NOMO-1 (cell line): ENCODE results near the gene CHIT1.
"Not testable (repeated sequence)": the region's sequence is repeated elsewhere in the genome, so short reads cannot be mapped to it uniquely, and the experiment has no call there.

Source experiments
- DNase-seq, 2 experiments: peaks; one replicate each; lab custom pipeline; 2025; ENCODE audit not compliant: unreplicated experiment in 2 of 2; lab: John Stamatoyannopoulos, UW

The CHIT1 gene

GRCh38 chr1:203266140-203266539 lies 36.7 kb upstream of the CHIT1 start:
- DNase-seq, result not testable (repeated sequence)

DNA sequence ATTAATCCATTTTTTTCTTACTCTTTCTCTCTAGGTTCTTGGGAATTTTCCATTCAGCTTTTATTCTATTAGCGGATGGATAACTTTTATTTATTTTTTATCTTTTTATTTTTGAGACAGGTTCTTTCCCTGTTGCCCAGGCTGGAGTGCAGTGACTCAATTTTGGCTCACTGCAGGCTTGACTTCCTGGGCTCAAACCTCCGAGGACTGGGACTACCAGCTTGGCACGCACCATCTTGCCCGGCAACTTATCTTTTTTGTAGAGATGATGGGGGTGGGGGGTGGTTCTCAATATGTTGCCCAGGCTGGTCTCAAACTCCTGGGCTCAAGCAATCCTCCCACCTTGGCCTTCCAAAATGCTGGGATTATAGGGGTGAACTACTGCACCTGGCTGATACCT lies 36.1 kb upstream of the CHIT1 start:
- no peak for DNase-seq

DNA sequence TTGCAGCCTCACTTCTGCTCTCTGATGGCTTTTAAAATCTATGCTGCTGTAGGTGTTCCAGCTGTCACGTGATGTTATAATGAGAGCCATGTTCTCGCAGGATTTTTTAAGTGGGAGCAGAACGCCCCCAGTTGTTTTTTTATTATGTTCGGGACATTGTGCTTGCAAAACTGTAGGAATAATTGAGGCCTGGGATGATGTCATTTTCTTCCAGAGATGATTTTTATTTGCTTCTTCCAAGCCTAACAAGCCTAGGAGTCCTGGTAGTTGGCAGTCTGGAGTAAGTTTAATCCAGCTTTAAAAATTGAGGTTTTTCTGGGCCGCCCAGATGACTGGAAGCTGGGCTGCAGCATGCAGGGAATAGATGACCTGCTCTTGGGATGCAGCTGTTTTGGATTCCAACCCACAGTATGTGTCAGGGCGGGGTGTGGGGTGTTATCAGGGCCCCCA lies 34.6 kb upstream of the CHIT1 start:
- no peak for DNase-seq

DNA sequence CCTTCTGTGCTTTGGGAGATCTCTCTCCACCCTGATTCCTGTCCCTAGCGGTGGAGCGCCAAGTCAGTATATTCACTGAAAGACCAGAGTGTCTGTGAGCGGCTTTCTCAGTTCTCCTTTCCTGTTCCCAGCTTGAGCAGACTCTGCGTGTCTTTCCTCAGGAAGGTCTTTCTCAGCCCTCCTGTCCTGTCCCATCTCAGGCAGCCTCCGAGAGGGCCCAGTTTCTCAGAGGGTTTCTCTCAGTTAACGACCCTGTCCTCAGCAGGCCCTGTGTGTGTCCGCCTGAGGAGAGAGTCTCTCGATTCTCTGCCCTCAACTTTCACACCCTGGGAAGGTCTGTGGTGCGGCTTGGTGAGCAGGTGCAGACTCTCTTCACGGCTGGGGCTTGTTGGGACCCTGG lies 34.0 kb upstream of the CHIT1 start:
- DNase-seq, result peak in 1 of 2 experiments; percentile 29

DNA sequence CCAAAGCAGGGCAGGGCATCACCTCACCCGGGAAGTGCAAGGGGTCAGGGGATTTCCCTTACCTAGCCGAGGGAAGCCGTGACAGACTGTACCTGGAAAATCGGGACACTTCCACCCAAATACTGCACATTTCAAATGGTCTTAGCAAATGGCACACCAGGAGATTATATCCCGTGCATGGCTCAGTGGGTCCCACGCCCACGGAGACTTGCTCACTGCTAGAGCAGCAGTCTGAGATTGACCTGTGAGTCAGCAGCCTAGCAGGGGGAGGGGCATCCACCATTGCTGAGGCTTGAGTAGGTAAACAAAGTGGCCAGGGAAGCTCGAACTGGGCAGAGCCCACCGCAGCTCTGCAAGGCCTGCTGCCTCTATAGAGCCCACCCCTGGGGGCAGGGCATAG lies 27.2 kb upstream of the CHIT1 start:
- not testable (repeated sequence) for DNase-seq

DNA sequence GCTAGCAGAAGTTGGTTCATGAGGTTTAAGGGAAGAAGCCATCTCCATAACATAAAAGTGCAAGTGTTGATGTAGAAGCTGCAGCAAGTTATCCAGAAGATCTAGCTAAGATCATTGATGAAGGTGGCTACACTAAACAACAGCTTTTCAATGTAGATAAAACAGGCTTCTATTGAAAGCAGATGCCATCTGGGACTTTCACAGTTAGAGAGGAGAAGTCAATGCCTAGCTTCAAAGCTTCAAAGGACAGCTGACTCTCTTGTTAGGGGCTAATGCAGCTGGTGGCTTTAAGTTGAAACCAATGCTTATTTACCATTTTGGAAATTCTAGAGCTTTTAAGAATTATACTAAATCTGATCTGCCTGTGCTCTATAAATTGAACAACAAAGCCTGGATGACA lies 25.3 kb upstream of the CHIT1 start:
- DNase-seq, result not testable (repeated sequence)

- DNase-seq, result no peak
These were observed 23.2 kb upstream of the CHIT1 start for GRCh38 chr1:203252678-203253077.

DNA sequence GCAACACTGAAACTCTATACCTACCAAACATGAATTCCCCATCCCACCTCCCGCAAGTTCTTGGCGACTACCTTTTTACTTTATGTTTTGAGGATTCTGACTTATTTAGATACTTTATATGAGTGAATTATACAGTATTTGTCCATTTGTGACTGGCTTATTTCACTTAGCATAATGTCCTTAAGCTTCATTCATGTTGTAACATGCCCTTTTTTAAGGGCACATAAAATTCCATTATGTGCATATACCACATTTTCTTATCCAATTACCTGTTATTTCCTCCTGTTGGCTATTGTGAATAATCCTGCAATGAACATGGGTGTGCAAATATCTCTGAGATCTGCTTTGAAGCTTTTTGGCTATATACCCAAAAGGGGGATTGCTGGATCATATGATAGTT lies 22.0 kb upstream of the CHIT1 start:
- no peak for DNase-seq

GRCh38 chr1:203250911-203251310 lies 21.4 kb upstream of the CHIT1 start:
- DNase-seq, result no peak

GRCh38 chr1:203244776-203245175 lies 15.3 kb upstream of the CHIT1 start:
- DNase-seq, result no peak

DNA sequence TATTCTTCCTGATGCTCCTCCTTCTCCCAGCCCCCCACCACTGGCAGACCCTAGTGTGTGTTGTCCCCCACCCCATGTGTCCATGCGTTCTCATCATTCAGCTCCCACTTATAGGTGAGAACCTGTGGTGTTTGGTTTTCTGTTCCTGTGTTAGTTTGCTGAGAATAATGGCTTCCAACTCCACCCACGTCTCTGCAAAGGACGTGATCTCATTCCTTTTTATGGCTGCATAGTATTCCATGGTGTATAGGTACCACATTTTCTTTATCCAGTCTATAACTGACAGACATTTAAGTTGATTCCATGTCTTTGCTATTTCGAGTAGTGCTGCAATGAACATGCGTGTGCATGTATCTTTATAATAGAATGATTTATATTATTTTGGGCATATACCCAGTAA lies 12.2 kb upstream of the CHIT1 start:
- DNase-seq, result not testable (repeated sequence)

- no peak for DNase-seq
These were observed 10.2 kb upstream of the CHIT1 start for GRCh38 chr1:203239526-203240305.

DNA sequence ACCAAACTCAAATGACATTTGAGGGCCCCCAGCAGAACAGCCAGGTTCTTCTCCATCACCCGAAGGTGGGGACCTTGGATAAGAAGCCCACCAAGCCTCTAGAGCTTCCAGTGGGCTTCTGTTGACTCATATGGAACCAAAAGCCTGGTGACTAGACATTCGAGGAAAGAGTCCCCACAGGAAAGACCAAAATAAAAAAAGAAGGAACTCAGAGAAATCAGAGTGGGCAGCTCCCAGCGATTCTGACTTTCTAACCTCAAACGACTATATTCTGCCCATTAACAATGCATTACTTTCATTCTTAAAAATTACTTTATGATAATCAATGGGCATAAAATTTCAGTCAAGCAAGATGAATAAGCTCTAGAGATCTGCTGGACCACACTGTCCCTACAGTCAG lies 9.6 kb upstream of the CHIT1 start:
- no peak for DNase-seq

DNA sequence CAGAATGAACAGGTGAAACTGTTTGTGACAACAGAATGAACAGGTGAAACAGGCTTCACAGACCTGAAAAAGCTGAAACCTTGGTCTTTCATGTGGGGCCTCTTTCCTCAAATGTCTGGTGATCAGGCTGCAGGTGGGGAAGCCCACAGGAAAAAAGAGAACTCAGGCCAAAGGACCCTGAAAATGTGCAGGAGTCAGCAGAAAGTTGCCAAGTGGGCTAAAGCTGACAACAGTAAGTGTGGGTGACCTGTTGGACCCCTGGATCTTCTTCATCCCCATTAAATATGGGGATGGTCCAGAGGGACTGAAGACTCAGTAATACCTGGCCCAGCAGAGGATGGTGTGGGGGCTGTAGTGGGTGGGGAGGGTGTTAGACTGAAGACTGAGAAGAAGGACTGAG lies 9.1 kb upstream of the CHIT1 start:
- no peak for DNase-seq

DNA sequence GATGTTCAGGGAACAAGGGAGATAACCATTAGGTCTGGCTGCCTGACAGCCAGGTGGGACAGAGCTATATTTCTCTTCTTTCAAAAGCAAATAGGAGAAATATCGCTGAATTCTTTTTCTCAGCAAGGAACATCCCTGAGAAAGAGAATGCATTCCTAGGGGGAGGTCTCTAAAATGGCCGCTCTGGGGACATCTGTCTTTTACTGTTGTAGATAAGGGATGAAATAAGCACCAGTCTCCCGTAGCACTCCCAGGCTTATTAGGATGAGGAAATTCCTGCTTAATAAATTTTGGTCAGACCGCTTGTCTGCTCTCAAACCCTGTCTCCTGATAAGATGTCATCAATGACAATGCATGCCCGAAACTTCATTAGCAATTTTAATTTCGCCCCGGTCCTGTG lies 5.4 kb upstream of the CHIT1 start:
- DNase-seq, result not testable (repeated sequence)

GRCh38 chr1:203228670-203229069 lies 803 bp downstream of the CHIT1 start:
- no peak for DNase-seq

GRCh38 chr1:203227371-203228083 lies 1.9 kb downstream of the CHIT1 start:
- DNase-seq, result no peak

DNA sequence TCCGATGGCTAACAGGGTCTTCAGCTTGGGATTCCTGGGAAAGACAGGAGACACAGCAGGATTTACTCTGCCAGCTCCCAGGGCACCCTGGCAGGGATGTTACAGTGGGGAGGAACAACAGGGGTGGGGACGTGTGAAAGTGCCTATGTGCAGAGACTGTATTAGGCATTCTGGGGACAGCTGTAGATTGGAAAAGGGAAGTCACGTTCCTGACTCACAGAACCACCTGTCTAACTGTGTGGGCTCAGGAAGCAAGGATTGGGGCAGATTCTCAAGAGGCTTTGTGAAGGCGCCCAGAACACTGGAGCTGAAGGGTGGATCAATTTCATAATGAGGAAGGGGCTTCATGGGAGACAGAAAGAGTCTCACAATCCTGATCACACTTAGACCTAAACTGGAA lies 4.4 kb downstream of the CHIT1 start:
- peak in 1 of 2 experiments; percentile 8 for DNase-seq

DNA sequence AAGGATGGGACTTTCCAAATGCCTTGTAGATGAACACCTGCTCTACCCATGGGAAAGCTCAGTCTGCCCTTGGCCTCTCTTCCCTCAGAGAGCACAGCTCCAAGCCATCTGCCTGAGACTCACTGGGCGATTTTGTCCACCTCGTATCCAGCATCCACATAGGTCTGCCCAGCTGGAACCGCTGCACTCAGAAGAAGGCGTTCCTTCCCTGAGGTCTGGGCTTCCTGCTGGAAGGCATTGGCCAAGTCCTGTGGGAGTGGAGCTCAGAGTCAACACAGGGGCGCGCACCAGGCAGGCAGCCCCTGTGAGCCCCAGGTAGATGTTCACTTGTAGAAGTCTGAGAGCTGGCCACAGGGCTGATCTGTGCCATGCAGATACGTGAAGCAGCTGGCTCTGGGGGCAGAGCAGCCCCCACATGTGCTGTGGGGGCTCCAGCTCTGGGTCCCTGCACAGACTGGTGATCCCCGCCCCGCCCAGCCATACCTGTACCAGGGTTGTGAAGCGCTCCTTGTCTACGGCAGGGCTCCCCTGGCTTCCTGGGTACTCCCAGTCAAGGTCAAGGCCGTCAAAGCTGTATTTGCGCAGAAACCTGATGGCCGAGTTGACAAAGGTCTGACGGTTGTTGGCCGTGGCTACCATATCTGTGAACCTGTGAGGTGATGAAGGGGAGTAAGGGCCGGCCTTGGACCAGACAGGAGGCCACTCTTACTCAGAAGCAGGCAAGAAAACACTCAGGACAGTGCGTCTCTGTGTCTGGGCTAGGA lies 6.3 kb downstream of the CHIT1 start:
- no peak for DNase-seq

- DNase-seq, result no peak
These were observed 9.5 kb downstream of the CHIT1 start for GRCh38 chr1:203219934-203220333.

- no peak for DNase-seq
These were observed 10.3 kb downstream of the CHIT1 start for GRCh38 chr1:203219171-203219570.
